NCI-H1092 (cell line): ENCODE results near the gene ATXN3L.
"Not testable (repeated sequence)": the region's sequence is repeated elsewhere in the genome, so short reads cannot be mapped to it uniquely, and the experiment has no call there.

Source experiments
- DNase-seq: peaks from one replicate; lab custom pipeline; 2025; lab: John Stamatoyannopoulos, UW

Gene ATXN3L

GRCh38 chrX:13305108-13305507, 14.7 kb downstream of the ATXN3L start:
- DNase-seq: no peak

GRCh38 chrX:13304052-13304451, 15.8 kb downstream of the ATXN3L start:
- no peak for DNase-seq

- not testable (repeated sequence) for DNase-seq
These were observed 16.6 kb downstream of the ATXN3L start for GRCh38 chrX:13303248-13303647.

GRCh38 chrX:13298836-13299235, 21.0 kb downstream of the ATXN3L start:
- DNase-seq: no peak

DNA sequence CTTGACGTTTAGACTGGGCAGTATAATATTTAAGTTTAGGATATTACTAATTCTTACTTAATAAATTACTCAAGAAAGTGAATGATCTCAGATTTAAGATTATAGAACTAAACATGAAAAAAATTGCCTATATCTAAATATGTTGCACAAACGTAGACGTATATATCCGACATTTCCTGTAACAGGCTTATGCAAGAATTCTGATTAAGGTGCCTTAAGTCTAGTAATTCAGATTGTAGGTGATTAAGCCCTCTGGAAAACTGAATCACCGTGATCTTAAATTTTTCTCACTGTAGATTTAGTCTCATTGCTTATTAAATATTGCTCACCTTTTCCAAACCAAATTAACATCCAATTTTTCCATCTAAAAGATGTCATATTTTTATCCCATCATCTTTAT, 24.0 kb downstream of the ATXN3L start:
- no peak for DNase-seq

GRCh38 chrX:13293700-13294099, 26.2 kb downstream of the ATXN3L start:
- DNase-seq: no peak

GRCh38 chrX:13290891-13291614, 28.8 kb downstream of the ATXN3L start:
- no peak for DNase-seq

DNA sequence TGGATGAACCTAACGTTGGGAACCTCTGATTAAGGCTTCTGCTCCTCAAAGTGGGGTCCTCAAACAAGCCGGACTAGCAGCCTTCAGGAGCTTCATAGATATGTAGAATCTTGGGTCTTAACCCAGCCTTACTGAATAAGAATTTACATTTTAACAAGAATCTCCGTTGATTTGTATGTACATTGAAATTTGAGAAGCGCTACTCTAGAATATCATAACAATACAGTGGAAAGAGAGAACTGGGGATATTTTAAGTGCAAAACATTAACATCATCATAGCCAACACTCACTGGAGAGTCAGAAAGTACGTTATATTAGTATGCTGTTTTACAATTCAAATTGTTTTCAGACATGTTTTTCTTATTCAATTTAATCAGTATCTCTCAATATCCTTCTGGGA, 31.2 kb downstream of the ATXN3L start:
- DNase-seq: no peak

DNA sequence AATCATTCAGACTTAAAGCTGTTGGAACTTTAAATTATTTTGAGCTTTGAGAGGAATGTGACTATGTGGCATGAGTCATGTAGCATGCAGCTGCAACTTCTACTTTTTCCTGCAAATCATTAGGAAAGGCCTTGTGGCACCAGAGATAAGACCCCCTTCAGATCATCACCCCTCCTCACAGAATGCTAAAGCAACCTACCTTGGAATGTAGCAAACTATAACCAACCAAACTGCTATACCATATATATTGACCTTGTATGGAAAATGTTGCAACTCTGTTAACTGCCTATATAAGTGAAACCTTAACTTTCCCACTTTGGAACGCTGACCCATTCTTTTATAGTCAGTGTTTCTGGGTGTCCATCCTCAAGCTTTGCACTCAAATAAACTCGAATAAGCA, 32.0 kb downstream of the ATXN3L start:
- DNase-seq: no peak

DNA sequence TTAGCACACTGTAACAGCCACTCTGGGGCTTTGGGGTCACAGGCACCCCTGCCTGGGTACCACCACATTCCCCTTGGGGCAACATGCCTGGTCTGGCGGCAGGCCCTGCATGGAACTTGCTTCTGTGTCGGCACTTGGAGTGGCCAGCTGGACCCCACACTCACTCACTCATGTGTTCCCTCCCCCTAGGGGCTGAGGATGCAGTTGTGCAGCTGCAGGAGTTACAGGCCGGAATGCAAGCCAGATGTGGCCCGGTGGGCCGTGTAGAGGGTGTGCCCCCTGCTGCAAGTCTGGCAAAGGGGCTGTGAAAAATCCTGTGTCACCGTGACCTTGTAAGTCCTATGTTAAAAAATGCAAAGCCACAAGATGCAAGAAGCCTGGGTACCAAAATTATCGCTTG, 34.2 kb downstream of the ATXN3L start:
- DNase-seq: no peak

DNA sequence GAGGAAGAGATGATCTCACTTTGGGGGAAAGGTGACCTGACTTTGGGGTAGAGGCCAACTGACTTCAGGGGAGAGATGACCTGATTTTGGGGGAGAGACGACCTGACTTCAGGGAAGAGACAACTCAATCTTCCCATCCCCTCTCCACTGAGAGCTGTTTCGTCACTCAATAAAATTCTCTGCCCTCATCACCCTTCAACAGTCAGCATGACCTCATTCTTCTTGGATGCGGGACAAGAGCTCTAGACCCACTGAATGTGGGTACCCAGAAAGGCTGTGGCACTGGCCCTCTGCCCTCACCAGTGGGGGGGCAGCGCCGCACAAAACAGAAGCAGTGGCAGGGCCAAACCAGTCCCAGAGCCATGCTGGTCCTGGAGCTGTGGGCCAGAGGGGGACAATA, 34.6 kb downstream of the ATXN3L start:
- DNase-seq: no peak

GRCh38 chrX:13284570-13284969, 35.3 kb downstream of the ATXN3L start:
- DNase-seq: no peak

- DNase-seq: no peak
These were observed 35.8 kb downstream of the ATXN3L start for GRCh38 chrX:13283950-13284546.

- no peak for DNase-seq
These were observed 36.3 kb downstream of the ATXN3L start for GRCh38 chrX:13283512-13283911.

GRCh38 chrX:13281289-13281688, 38.6 kb downstream of the ATXN3L start:
- DNase-seq: no peak

DNA sequence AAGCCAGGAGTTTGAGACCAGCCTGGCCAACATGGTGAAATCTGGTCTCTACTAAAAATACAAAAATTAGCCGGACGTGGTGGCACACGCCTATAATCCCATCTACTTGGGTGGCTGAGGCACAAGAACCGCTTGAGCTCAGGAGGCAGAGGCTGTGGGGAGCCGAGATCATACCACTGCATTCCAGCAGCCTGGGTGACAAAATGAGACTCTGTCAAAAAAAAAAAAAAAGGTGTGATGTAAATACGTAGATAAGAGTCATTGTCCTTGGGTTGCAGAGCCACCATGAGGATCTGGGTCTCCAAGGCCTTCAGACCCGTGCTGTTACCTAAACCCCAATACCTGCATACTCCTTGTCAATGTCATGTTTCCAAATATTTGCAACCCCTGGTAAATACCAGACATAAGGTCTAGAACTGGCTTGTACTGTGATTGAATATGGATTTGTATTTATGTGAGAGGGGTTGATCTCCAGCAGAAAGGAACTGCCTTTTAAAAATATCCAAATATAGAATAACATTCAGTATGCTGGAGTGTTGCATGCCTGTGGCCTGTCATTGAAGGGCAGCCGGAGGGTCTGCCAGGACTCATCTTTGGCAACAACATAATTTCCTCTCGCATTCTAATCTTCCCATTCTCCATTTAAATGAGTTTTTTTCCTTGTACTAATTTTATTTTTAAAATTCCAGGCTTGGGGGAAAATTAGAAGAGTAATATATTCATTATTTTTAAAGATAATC, 40.4 kb downstream of the ATXN3L start:
- no peak for DNase-seq

GRCh38 chrX:13277539-13277938, 42.3 kb downstream of the ATXN3L start:
- DNase-seq: no peak

DNA sequence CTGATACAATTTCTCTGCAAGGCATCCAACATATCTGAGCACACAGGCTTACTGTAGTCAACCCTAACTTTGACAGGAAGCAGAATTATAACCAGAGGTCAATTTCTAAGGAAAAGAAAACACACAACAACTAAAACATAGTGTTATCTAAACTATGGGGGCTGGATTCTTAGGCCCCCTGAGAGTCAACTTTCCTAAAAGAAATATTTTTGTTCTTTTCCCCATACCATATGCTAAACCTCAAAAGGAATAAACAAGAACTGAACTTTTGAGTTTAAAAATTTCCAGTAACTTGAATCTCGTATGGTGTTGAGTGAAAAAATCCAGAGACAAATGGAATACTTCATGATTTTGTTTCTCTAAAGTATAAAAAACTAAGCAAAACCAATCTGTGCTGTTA, 42.9 kb downstream of the ATXN3L start:
- no peak for DNase-seq

DNA sequence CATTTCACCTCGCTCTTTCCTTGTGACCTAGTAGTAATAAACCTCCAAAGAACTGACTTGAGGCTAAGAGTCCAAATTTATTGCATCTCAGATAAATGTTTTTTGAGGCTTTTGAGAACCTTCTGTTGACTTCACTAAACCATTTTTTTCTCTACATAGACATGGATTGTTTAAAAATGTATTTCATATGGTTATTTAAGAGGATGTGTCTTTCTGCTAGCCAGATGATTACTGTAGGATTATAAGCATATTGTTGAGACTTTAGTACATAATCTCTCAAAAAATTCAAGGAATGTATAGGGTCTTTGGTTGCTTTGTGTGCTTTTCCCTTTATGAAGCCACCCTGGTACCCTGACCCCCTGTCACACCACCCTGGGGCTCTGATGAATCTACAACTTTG, 44.8 kb downstream of the ATXN3L start:
- DNase-seq: no peak

GRCh38 chrX:13272426-13272825, 47.4 kb downstream of the ATXN3L start:
- DNase-seq: no peak

DNA sequence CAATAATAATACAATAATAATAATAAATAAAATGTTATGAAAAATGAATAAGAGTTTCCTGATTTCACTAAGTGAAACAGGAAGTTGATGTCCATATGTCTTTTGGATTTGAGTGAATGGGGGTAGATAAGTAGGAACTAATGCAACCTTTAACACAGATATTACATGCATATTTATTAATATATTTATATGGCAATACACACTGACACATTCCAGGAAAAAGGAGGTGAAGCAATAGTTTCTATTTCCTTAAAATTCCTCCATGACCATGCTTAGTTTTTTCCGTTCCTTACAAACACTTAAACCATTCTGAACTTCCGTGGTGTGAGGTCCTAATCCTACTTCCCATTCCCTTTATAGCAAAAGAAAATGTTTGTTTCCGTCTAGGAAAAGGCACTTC, 48.3 kb downstream of the ATXN3L start:
- no peak for DNase-seq

DNA sequence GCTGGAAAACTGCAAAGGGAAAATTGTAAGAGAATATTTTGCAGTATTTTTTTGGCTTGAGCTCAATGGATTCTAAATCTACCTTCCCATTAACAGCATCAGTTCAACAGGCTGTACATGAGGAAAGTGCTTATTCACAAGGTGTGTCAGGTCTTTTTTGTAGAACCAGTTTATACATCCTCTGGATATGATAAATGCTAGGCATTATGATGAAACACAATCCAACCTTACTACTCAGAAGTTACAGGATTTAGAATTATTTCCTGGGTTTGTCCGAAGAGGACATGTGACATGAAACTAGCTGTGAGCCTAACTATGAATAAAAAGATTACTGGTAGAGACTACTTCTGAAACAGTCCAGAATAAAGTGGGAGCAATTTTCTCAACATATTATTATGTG, 49.5 kb downstream of the ATXN3L start:
- DNase-seq: no peak

- DNase-seq: no peak
These were observed 51.0 kb downstream of the ATXN3L start for GRCh38 chrX:13268874-13269273.
